ENCODE data around the gene CAPG. TPM values are rescaled to one million over a fixed set of nuclear protein-coding genes. Genes with fewer than 3 reads are reported as not detected.
A peak's percentile ranks its signal among the peaks of the same experiment; 100 is the strongest.

The CAPG gene
- total RNA-seq, 2 donors from 2014 or later: 80.7 to 96.1 TPM

DNA sequence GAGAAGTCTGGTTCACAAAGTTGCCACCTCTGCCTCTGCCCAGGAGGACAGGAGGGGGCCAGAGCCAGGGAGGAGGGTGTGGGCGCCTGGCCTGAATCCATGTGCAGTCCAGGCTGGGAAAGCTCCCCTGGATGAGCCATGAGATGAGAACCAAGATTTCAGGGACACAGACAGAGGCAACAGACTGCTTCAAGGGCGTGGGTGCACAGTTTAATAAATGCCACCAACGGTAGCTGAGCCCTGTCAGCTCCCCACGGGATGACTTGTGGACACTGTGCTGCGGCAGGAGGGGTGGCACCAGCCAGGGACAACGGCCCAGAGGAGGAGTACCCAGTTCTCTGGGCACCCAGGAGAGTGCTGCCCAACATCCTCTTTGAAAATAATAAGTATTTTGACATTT, 15.2 kb downstream of the CAPG start:
- H3K36me3 ChIP-seq: no peaks in the 10 kb centered on the region
- no peaks in the 10 kb centered on the region for H3K9me3 ChIP-seq
- H3K27me3 ChIP-seq (replicated peaks; ENCODE audit: insufficient read depth): no peaks in the 10 kb centered on the region
- H3K4me3 ChIP-seq: no peak overlapping the region
- peak overlapping the region; percentile 83 to 87 for H3K27ac ChIP-seq
- WGBS: 45% methylated on average over 6 of the region's 6 CpGs
- H3K4me1 ChIP-seq (replicated peaks): peaks cover 21% of the 10 kb centered on the region
- DNase-seq (ENCODE audit: low spot score): no peak
- intact Hi-C loops (cut with DNase I): no loop called here
- TF ChIP-seq CTCF (IDR thresholded peaks at IDR 0.05): no peak
- TF ChIP-seq POLR2A (IDR thresholded peaks at IDR 0.05): no peak
- TF ChIP-seq POLR2AphosphoS5 (IDR thresholded peaks at IDR 0.05): no peak

- no peaks in the 10 kb centered on the region for H3K9me3 ChIP-seq
Observed at GRCh38 chr2:85394261-85394681, 15.9 kb downstream of the CAPG start.

GRCh38 chr2:85393836-85394235, 16.3 kb downstream of the CAPG start:
- intact Hi-C loops (cut with DNase I): no loop called here
- TF ChIP-seq POLR2AphosphoS5 (IDR thresholded peaks at IDR 0.05) (no peak), CTCF (IDR thresholded peaks at IDR 0.05) (no peak)
- WGBS: 84% methylated on average over 4 of the region's 4 CpGs
- DNase-seq (ENCODE audit: low spot score): no peak
- no peak overlapping the region for H3K4me3 ChIP-seq
- no peaks in the 10 kb centered on the region for H3K9me3 ChIP-seq
- H3K36me3 ChIP-seq: no peaks in the 10 kb centered on the region
- no peaks in the 10 kb centered on the region for H3K27me3 ChIP-seq (replicated peaks; ENCODE audit: insufficient read depth)
- H3K4me1 ChIP-seq (replicated peaks): peaks cover 21% of the 10 kb centered on the region
- peak overlapping the region; percentile 83 to 87 for H3K27ac ChIP-seq

More at GRCh38 chr2:85394261-85394681, 15.9 kb downstream of the CAPG start:
- Histone ChIP-seq H3K27me3 (replicated peaks; ENCODE audit: insufficient read depth) (no peaks in the 10 kb centered on the region), H3K36me3 (no peaks in the 10 kb centered on the region), H3K4me3 (no peak overlapping the region), H3K27ac (peak overlapping the region; percentile 83 to 87), H3K4me1 (replicated peaks) (peaks cover 21% of the 10 kb centered on the region)
- peak; percentile 9 for TF ChIP-seq POLR2AphosphoS5 (IDR thresholded peaks at IDR 0.05)
- no peak for TF ChIP-seq POLR2A (IDR thresholded peaks at IDR 0.05)
- intact Hi-C loops (cut with DNase I): no loop called here
- WGBS: 47% methylated on average over 4 of the region's 4 CpGs
- no peak for DNase-seq (ENCODE audit: low spot score)

- Histone ChIP-seq H3K27me3 (replicated peaks; ENCODE audit: insufficient read depth) (no peaks in the 10 kb centered on the region), H3K9me3 (no peaks in the 10 kb centered on the region), H3K36me3 (peaks cover 0 to 3% of the 10 kb centered on the region in 2 donors), H3K27ac (no peak overlapping the region), H3K4me1 (replicated peaks) (peaks cover 17% of the 10 kb centered on the region), H3K4me3 (no peak overlapping the region)
- 81% methylated on average over 11 of the region's 11 CpGs for WGBS
- TF ChIP-seq CTCF (IDR thresholded peaks at IDR 0.05) (peak; percentile 45 to 81 (median 56)), POLR2A (IDR thresholded peaks at IDR 0.05) (no peak), POLR2AphosphoS5 (IDR thresholded peaks at IDR 0.05) (peak; percentile 20)
- DNase-seq (ENCODE audit: low spot score): peak; percentile 48
- intact Hi-C loops (cut with DNase I): no loop called here
Observed at GRCh38 chr2:85390941-85391669, 19.1 kb downstream of the CAPG start.

- no peaks in the 10 kb centered on the region for H3K27me3 ChIP-seq (replicated peaks; ENCODE audit: insufficient read depth)
- no peak for TF ChIP-seq CTCF (IDR thresholded peaks at IDR 0.05)
- TF ChIP-seq POLR2A (IDR thresholded peaks at IDR 0.05): no peak
- TF ChIP-seq POLR2AphosphoS5 (IDR thresholded peaks at IDR 0.05): no peak
- no peak overlapping the region for H3K4me3 ChIP-seq
- H3K27ac ChIP-seq: no peak overlapping the region
- no peaks in the 10 kb centered on the region for H3K9me3 ChIP-seq
- DNase-seq (ENCODE audit: low spot score): no peak
- WGBS: 90% methylated on average over 9 of the region's 9 CpGs
- intact Hi-C loops (cut with DNase I): no loop called here
- H3K36me3 ChIP-seq: peaks cover 0 to 3% of the 10 kb centered on the region in 2 donors
- H3K4me1 ChIP-seq (replicated peaks): peaks cover 1% of the 10 kb centered on the region
Observed at GRCh38 chr2:85388878-85389538, 21.2 kb downstream of the CAPG start.
